VCaP (cell line): Measurements from ENCODE around the gene MAFF.
"Not testable (repeated sequence)": the region's sequence is repeated elsewhere in the genome, so short reads cannot be mapped to it uniquely, and the experiment has no call there.

ENCODE experiments used
- H3K27ac ChIP-seq: fragments of 450-650 bp; 2 replicates; pipeline ENCODE4 v1.5.1; 2017
- CTCF ChIP-seq: fragments of 450-650 bp; conservative IDR thresholded peaks from 2 replicates; pipeline ENCODE4 v1.5.1; 2017; ENCODE audit warnings: mild to moderate bottlenecking, moderate library complexity

Gene MAFF

GRCh38 chr22:38201711-38202436 is at the start of gene MAFF:
MAFF (plus strand) TSS chr22:38201994; CDS start chr22:38213854, 11,860 bp downstream.
- TF ChIP-seq CTCF: no peak
- peak within 1 kb of the TSS; percentile 89 for H3K27ac ChIP-seq

- H3K27ac ChIP-seq: no peak overlapping the region
- no peak for TF ChIP-seq CTCF
Measured at GRCh38 chr22:38153821-38154562, 47.8 kb upstream of the MAFF start.

- H3K27ac ChIP-seq: not testable (repeated sequence)
Measured at GRCh38 chr22:38154563-38154915, 47.3 kb upstream of the MAFF start.

- no peak for TF ChIP-seq CTCF
- no peak overlapping the region for H3K27ac ChIP-seq
Measured at GRCh38 chr22:38155703-38156102, 46.1 kb upstream of the MAFF start.

- H3K27ac ChIP-seq: peak overlapping the region; percentile 56
Measured at GRCh38 chr22:38162881-38163843, 38.6 kb upstream of the MAFF start.

GRCh38 chr22:38163844-38164550 is 37.8 kb upstream of the MAFF start:
- TF ChIP-seq CTCF: no peak
- H3K27ac ChIP-seq: peak overlapping the region; percentile 56

More at GRCh38 chr22:38162881-38163843, 38.6 kb upstream of the MAFF start:
- no peak for TF ChIP-seq CTCF

- peak overlapping the region; percentile 56 for H3K27ac ChIP-seq
- TF ChIP-seq CTCF: no peak
Measured at GRCh38 chr22:38164551-38164918, 37.3 kb upstream of the MAFF start.
